HepG2 (cell line): ENCODE results near the gene DOCK3. TPM values are rescaled to one million over a fixed set of nuclear protein-coding genes. Genes with fewer than 3 reads are reported as not detected.

Experiments
- ATAC-seq: fragments of 200-7000 bp; cut with Tn5 transposase; 3 replicates; pipeline ENCODE4 v1.9.1; 2020; ENCODE audit warnings: mild to moderate bottlenecking, moderate library complexity
- BruUV-seq: library from RNA; stranded (reverse); fragments of 400-500 nt; replicated peaks from 2 replicates; lab custom pipeline; 2021; lab: Mats Ljungman, UMichigan
- CTCF ChIA-PET: fragments of 300-600 bp; formaldehyde crosslinking; extraction: SDS; loops from one replicate; lab custom pipeline; 2021; ENCODE audit warnings: low total read pairs, inconsistent platforms, low intra/inter-chr PET ratio; lab: Yijun Ruan, JAX
- POLR2A ChIA-PET: fragments of 350-600 bp; sonication (Branson Sonifier 250); formaldehyde crosslinking; loops from one replicate; lab custom pipeline; 2020; ENCODE audit warnings: antibody characterized with exemption, inconsistent platforms; lab: Yijun Ruan, JAX
- DNase-seq: peaks from one replicate; pipeline ENCODE4 v3.0.0-alpha.2; 2015; ENCODE audit warnings: low spot score
- FAIRE-seq: peaks from 3 replicates; lab custom pipeline; 2011; peaks lifted over from hg19 to GRCh38; lab: Jason Lieb, UNC
- H2AFZ ChIP-seq: one replicate; pipeline ENCODE4 v1.6.1; 2011; ENCODE audit warnings: low read length, inconsistent platforms
- H3K27ac ChIP-seq: fragments of 300-600 bp; 3 replicates; pipeline ENCODE4 v1.8.0; 2011; ENCODE audit warnings: mixed run types, mild to moderate bottlenecking, mixed read lengths, low read length, inconsistent platforms; ENCODE audit not compliant: insufficient read depth; ENCODE audit errors: extremely low read length
- H3K27me3 ChIP-seq, 2 experiments: fragments of 200-600 bp in 1 of 2; 2 replicates in 1 of 2; 3 replicates in 1 of 2; pipeline versions ENCODE4 v1.6.0 to v1.8.0; 2011; ENCODE audit warnings: low read length in 2 of 2, mild to moderate bottlenecking in 2 of 2, moderate library complexity in 2 of 2, inconsistent platforms in 1 of 2; ENCODE audit not compliant: insufficient read depth in 2 of 2, control insufficient read depth in 1 of 2
- H3K36me3 ChIP-seq, 2 experiments: fragments of 200-600 bp in 1 of 2; replicated peaks in 1 of 2; 2 replicates in 1 of 2; 3 replicates in 1 of 2; pipeline versions ENCODE4 v1.5.1 to v1.8.0; 2011; ENCODE audit warnings: low read length in 2 of 2, inconsistent platforms in 1 of 2; ENCODE audit not compliant: insufficient read depth in 2 of 2, control insufficient read depth in 1 of 2
- H3K4me1 ChIP-seq: 2 replicates; pipeline ENCODE4 v1.5.1; 2012; ENCODE audit warnings: low read length, inconsistent platforms; ENCODE audit not compliant: insufficient read depth
- H3K4me2 ChIP-seq: 2 replicates; pipeline ENCODE4 v1.6.0; 2011; ENCODE audit warnings: low read depth, low read length, inconsistent platforms
- H3K4me3 ChIP-seq, 3 experiments: fragments of 200-600 bp in 1 of 3; sonication (generic), shearing (Covaris generic) in 1 of 3; replicated peaks in 1 of 3; 2 replicates each; pipeline ENCODE4 v1.5.1; 2011 to 2016; ENCODE audit warnings: low read length in 3 of 3, inconsistent platforms in 2 of 3, low read depth in 2 of 3, mild to moderate bottlenecking in 2 of 3, control low read depth in 1 of 3, mixed read lengths in 1 of 3; ENCODE audit not compliant: insufficient read depth in 1 of 3
- H3K79me2 ChIP-seq: one replicate; pipeline ENCODE4 v1.6.1; 2011; ENCODE audit warnings: low read length, inconsistent platforms; ENCODE audit not compliant: insufficient read depth
- H3K9ac ChIP-seq: 2 replicates; pipeline ENCODE4 v1.6.0; 2011; ENCODE audit warnings: mild to moderate bottlenecking, low read depth, low read length, inconsistent platforms; ENCODE audit not compliant: insufficient read depth
- H3K9me3 ChIP-seq: 2 replicates; pipeline ENCODE4 v1.5.1; 2012; ENCODE audit warnings: mild to moderate bottlenecking, low read length
- H4K20me1 ChIP-seq: 2 replicates; pipeline ENCODE4 v1.6.0; 2011; ENCODE audit warnings: inconsistent platforms, mild to moderate bottlenecking, low read length, moderate library complexity; ENCODE audit not compliant: insufficient read depth
- ATF1 ChIP-seq: IDR thresholded peaks from 2 replicates; pipeline ENCODE4 v1.6.1; 2016; ENCODE audit warnings: mild to moderate bottlenecking, control low read depth
- GATA4 ChIP-seq: sonication (generic); IDR thresholded peaks from 2 replicates; pipeline ENCODE4 v1.6.1; 2016; ENCODE audit warnings: antibody characterized with exemption, low read depth, borderline replicate concordance
- LCORL ChIP-seq, 2 experiments: fragments of 450-650 bp in 1 of 2; sonication (generic) in 1 of 2; formaldehyde crosslinking in 1 of 2; IDR thresholded peaks; 2 replicates each; pipeline versions ENCODE4 v1.5.0 to v1.6.1; 2017 to 2020; ENCODE audit warnings: antibody characterized with exemption in 1 of 2, missing genetic modification reagents in 1 of 2
- SMAD9 ChIP-seq: sonication (generic); formaldehyde crosslinking; IDR thresholded peaks from 2 replicates; pipeline ENCODE4 v1.5.1; 2020; ENCODE audit warnings: mild to moderate bottlenecking, missing genetic modification reagents
- ZBTB21 ChIP-seq: sonication (generic); formaldehyde crosslinking; IDR thresholded peaks from 2 replicates; pipeline ENCODE4 v1.4.0; 2020; ENCODE audit warnings: missing genetic modification reagents
- WGBS: methylation state at CpG from one replicate; pipeline ENCODE4 v1.1.6; 2017; ENCODE audit warnings: low lambda C conversion rate; 5-methylcytosine and 5-hydroxymethylcytosine counted together
- in situ Hi-C: cut with HindIII; loops from 2 replicates; pipeline ENCODE4 v1.10.0; 2017; ENCODE audit warnings: low pct_unique_long_range_greater_than_20kb; ENCODE audit not compliant: extremely low pct_ligation_motif_present
- intact Hi-C: fragments of 100-400 bp; cut with micrococcal nuclease; formaldehyde crosslinking; loops from one replicate; pipeline ENCODE4 v1.10.0; 2022; ENCODE audit not compliant: unreplicated experiment
- polyA plus RNA-seq, 8 experiments: library from polyadenylated mRNA; depleted of rRNA in 3 of 8; stranded (reverse) in 7 of 8; unstranded in 1 of 8; fragments of >200 nt; fragmentation: Illumina TruSeq in 4 of 8; extraction: Trizol in 4 of 8; gene quantifications; 2 replicates each; pipeline versions ENCODE4 v1.2.1 to v1.2.3, GENCODE V29; 2011 to 2016; ENCODE audit warnings: low read depth in 4 of 8, missing spikeins in 1 of 8, mixed read lengths in 1 of 8; ENCODE audit not compliant: insufficient read depth in 1 of 8
- total RNA-seq, 5 experiments: library from RNA; depleted of rRNA; stranded (reverse); fragments of >200 nt; fragmentation: Illumina TruSeq; extraction: Trizol; gene quantifications; 2 replicates each; pipeline ENCODE4 v1.2.3, GENCODE V29; 2016; ENCODE audit warnings: low read depth in 1 of 5

Gene DOCK3
- total and polyA plus RNA-seq, 2 of the 13 experiments (the other 11 are each of a cell fraction or from before 2014, with no cell fraction given): not detected

- H3K27me3 ChIP-seq: no peaks in the 10 kb centered on the region; a peak in 1 of 5 replicates
- no peaks in the 10 kb centered on the region for H3K9me3 ChIP-seq
- no peaks in the 10 kb centered on the region for H4K20me1 ChIP-seq
- TF ChIP-seq SMAD9 (CRISPR knock-in tag): no peak
- no peak for TF ChIP-seq ZBTB21 (CRISPR knock-in tag)
- no peak for TF ChIP-seq GATA4
- H3K36me3 ChIP-seq: no peaks in the 10 kb centered on the region
- H3K27ac ChIP-seq: no peak overlapping the region
- no peaks in the 10 kb centered on the region for H3K79me2 ChIP-seq
- DNase-seq: no peak
- no peak overlapping the region for H2AFZ ChIP-seq
- ATAC-seq: no peak
- H3K4me2 ChIP-seq: no peak overlapping the region
- BruUV-seq: no TSS peak
- in situ Hi-C loops (no loop called here), intact Hi-C loops (no loop called here)
- H3K4me3 ChIP-seq: no peak overlapping the region
- no peaks in the 10 kb centered on the region for H3K4me1 ChIP-seq
- FAIRE-seq: no peak
- ChIA-PET CTCF (no interaction called here), POLR2A (no interaction called here)
- 4% methylated on average over 4 of the region's 4 CpGs for WGBS
- H3K9ac ChIP-seq: no peak overlapping the region
Measured at GRCh38 chr3:50708620-50709019, 33.9 kb downstream of the DOCK3 start.

- WGBS: 58% methylated on average over 4 of the region's 4 CpGs
- intact Hi-C loops: no loop called here
- no peak overlapping the region for H3K27ac ChIP-seq
- FAIRE-seq (no peak), ATAC-seq (no peak), DNase-seq (no peak)
- H3K4me2 ChIP-seq: no peak overlapping the region
- CTCF ChIA-PET: no interaction called here
- no peak overlapping the region for H3K4me3 ChIP-seq
- no peak for TF ChIP-seq ATF1
- peak; percentile 84 for TF ChIP-seq LCORL (IDR thresholded peaks at IDR 0.05)
- no peak for TF ChIP-seq LCORL (CRISPR knock-in tag; IDR thresholded peaks at IDR 0.05)
- peaks cover 0 to 5% of the 10 kb centered on the region in 2 experiments; a peak in 2 of 5 replicates for H3K27me3 ChIP-seq
- in situ Hi-C loops: no loop called here
- H2AFZ ChIP-seq: no peak overlapping the region
- H4K20me1 ChIP-seq: no peaks in the 10 kb centered on the region
- no peaks in the 10 kb centered on the region for H3K79me2 ChIP-seq
- no peaks in the 10 kb centered on the region for H3K9me3 ChIP-seq
- no peaks in the 10 kb centered on the region for H3K36me3 ChIP-seq
- H3K9ac ChIP-seq: no peak overlapping the region
- no TSS peak for BruUV-seq
- no peaks in the 10 kb centered on the region for H3K4me1 ChIP-seq
- POLR2A ChIA-PET: no interaction called here
Measured at GRCh38 chr3:50714946-50715345, 40.2 kb downstream of the DOCK3 start.
